GM23338 (cell line): ENCODE results near the gene THAP8. TPM values are rescaled to one million over a fixed set of nuclear protein-coding genes. Genes with fewer than 3 reads are reported as not detected.

ENCODE experiments used
- ATAC-seq: fragments of 200-7000 bp; cut with Tn5 transposase; 3 replicates; pipeline ENCODE4 v1.9.1; 2020
- DNase-seq: peaks from one replicate; pipeline ENCODE4 v3.0.0-alpha.2; 2015; ENCODE audit warnings: low spot score
- H2AFZ ChIP-seq: fragments of 200-600 bp; sonication (generic); 2 replicates; pipeline ENCODE4 v1.8.0; 2016; ENCODE audit warnings: antibody characterized with exemption, mild to moderate bottlenecking, moderate library complexity
- H3F3A ChIP-seq: fragments of 200-600 bp; sonication (generic); replicated peaks from 2 replicates; pipeline ENCODE4 v1.8.0; 2017; ENCODE audit warnings: antibody characterized with exemption, mixed run types, low read depth
- H3K27ac ChIP-seq: fragments of 200-600 bp; sonication (generic); 2 replicates; pipeline ENCODE4 v1.6.1; 2016; ENCODE audit warnings: low read depth
- H3K27me3 ChIP-seq: fragments of 200-600 bp; sonication (generic); 2 replicates; pipeline ENCODE4 v1.8.0; 2016; ENCODE audit warnings: mild to moderate bottlenecking, mixed run types, moderate library complexity; ENCODE audit not compliant: insufficient read depth
- H3K36me3 ChIP-seq: fragments of 200-600 bp; sonication (generic); 2 replicates; pipeline ENCODE4 v1.8.0; 2016; ENCODE audit warnings: mild to moderate bottlenecking; ENCODE audit not compliant: insufficient read depth
- H3K4me1 ChIP-seq: fragments of 200-600 bp; sonication (generic); 2 replicates; pipeline ENCODE4 v1.8.0; 2016; ENCODE audit warnings: mild to moderate bottlenecking, moderate library complexity; ENCODE audit not compliant: insufficient read depth
- H3K4me2 ChIP-seq: fragments of 200-600 bp; sonication (generic); 2 replicates; pipeline ENCODE4 v1.7.1; 2017; ENCODE audit warnings: mixed run types
- H3K4me3 ChIP-seq: fragments of 200-600 bp; sonication (generic); 2 replicates; pipeline ENCODE4 v1.6.1; 2016; ENCODE audit warnings: mixed run types
- H3K79me2 ChIP-seq: fragments of 200-600 bp; sonication (generic); replicated peaks from 2 replicates; pipeline ENCODE4 v1.8.0; 2017; ENCODE audit warnings: mild to moderate bottlenecking; ENCODE audit not compliant: insufficient read depth
- H3K9me2 ChIP-seq: fragments of 200-600 bp; sonication (generic); 2 replicates; pipeline ENCODE4 v1.8.0; 2017; ENCODE audit not compliant: insufficient read depth
- H4K20me1 ChIP-seq: fragments of 200-600 bp; sonication (generic); replicated peaks from 2 replicates; pipeline ENCODE4 v1.8.0; 2017; ENCODE audit warnings: mild to moderate bottlenecking; ENCODE audit not compliant: insufficient read depth
- H3K27ac Mint-ChIP-seq: 2 replicates; pipeline ENCODE4 v1.8.0; 2020; ENCODE audit warnings: inconsistent platforms, mild to moderate bottlenecking, moderate library complexity, mixed read lengths
- H3K27me3 Mint-ChIP-seq: 3 replicates; pipeline ENCODE4 v1.8.0; 2022; ENCODE audit warnings: low read depth, mild to moderate bottlenecking, moderate library complexity, mixed read lengths, inconsistent platforms; ENCODE audit not compliant: insufficient read depth, poor library complexity
- H3K36me3 Mint-ChIP-seq: 3 replicates; pipeline ENCODE4 v1.8.0; 2021; ENCODE audit warnings: low read depth, mild to moderate bottlenecking, inconsistent platforms, moderate library complexity, mixed read lengths
- H3K4me1 Mint-ChIP-seq: 3 replicates; pipeline ENCODE4 v1.8.0; 2020; ENCODE audit warnings: mild to moderate bottlenecking, inconsistent platforms, mixed read lengths
- H3K4me3 Mint-ChIP-seq: 3 replicates; pipeline ENCODE4 v1.8.0; 2021; ENCODE audit warnings: moderate library complexity, mild to moderate bottlenecking, inconsistent platforms, mixed read lengths
- H3K9me3 Mint-ChIP-seq: 3 replicates; pipeline ENCODE4 v1.8.0; 2020; ENCODE audit warnings: moderate library complexity, mild to moderate bottlenecking, inconsistent platforms, mixed read lengths
- CREB1 ChIP-seq: fragments of 250-450 bp; sonication (Bioruptor Pico); IDR thresholded peaks from 2 replicates; pipeline ENCODE4 v1.5.0; 2020; ENCODE audit warnings: low read depth, mild to moderate bottlenecking, moderate library complexity
- EZH2phosphoT487 ChIP-seq: fragments of 200-600 bp; sonication (generic); IDR thresholded peaks from one replicate; pipeline ENCODE4 v1.8.1; 2018; ENCODE audit warnings: antibody characterized with exemption; ENCODE audit not compliant: unreplicated experiment
- NANOG ChIP-seq: IDR thresholded peaks from 2 replicates; pipeline ENCODE4 v1.6.1; 2016; ENCODE audit warnings: antibody characterized with exemption, borderline replicate concordance
- POLR2AphosphoS5 ChIP-seq: IDR thresholded peaks from 2 replicates; pipeline ENCODE4 v1.6.1; 2016; ENCODE audit warnings: antibody characterized with exemption, low read depth
- ZNF114 ChIP-seq: fragments of 250-450 bp; sonication (Bioruptor Pico); IDR thresholded peaks from 2 replicates; pipeline ENCODE4 v1.5.0; 2020; ENCODE audit warnings: mild to moderate bottlenecking, moderate library complexity
- polyA plus RNA-seq: library from polyadenylated mRNA; unstranded; fragments of >200 nt; fragmentation: Nextera tagmentation; extraction: Ambion mirVana; gene quantifications from 2 replicates; pipeline ENCODE4 v1.2.1, GENCODE V29; 2016
- total RNA-seq: library from RNA; depleted of rRNA; stranded (reverse); fragments of >200 nt; shearing (Covaris generic); gene quantifications from 2 replicates; pipeline ENCODE4 v1.2.3, GENCODE V29; 2014
- TF ChIP-seq, protein P1 (sequence below): IDR thresholded peaks from 2 replicates; pipeline ENCODE4 v1.6.1; 2016; ENCODE audit warnings: antibody characterized with exemption
- TF ChIP-seq, protein P2 (sequence below): fragments of 250-450 bp; sonication (Bioruptor Pico); IDR thresholded peaks from 2 replicates; pipeline ENCODE4 v1.5.0; 2020; ENCODE audit warnings: mild to moderate bottlenecking, moderate library complexity

The THAP8 gene
- total and polyA plus RNA-seq, 2 experiments from 2014 or later: 12.7 to 13.7 TPM

DNA sequence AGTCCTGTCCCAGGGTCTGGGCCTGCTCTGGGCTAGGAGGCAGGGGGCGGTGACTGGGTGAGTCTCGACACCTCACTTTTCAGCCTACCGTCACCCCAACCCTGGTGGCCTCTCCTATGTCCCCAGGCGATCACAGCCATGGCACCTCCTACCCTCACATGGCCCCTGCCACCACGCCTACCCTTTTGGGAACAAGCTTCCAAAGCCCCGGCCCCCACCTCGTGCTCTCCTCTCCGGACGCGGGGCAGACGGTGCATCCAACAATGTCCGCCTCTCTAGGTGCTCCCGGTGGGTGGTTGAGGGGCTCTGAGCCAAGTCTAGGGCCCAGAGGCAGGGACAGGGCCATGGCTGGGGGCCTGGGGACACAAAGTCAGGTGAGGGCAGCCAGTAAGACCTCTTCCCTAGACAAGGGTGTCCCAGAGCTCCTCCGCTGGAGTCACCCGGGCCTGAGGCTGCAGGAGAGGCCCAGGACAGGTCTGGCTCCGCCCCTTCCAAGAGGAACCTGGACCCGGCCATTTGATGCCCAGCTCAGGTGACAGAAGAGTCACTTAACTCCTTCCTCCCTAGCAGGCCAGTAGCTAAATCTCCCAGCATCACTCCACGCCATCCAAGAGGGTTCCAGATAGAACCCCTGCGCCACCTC lies 45.6 kb downstream of the THAP8 start, which contains the start of gene SYNE4:
Gene SYNE4 (minus strand): TSS at position 478 of the 643 bp plus-strand sequence. CDS start 132 bp downstream, at position 346.
- ATAC-seq: peak; percentile 87

More for the DNA sequence above, 45.6 kb downstream of the THAP8 start, which contains the start of gene SYNE4:
- peaks cover 15% of the 10 kb centered on the region for H3K27me3 Mint-ChIP-seq
- Histone ChIP-seq H3K27me3 (no peaks in the 10 kb centered on the region), H4K20me1 (no peaks in the 10 kb centered on the region; the same call in 1 of the 2 replicates), H3K9me2 (no peaks in the 10 kb centered on the region), H3K4me1 (peaks cover 17% of the 10 kb centered on the region; the same call in 1 of the 2 replicates), H3F3A (no peaks in the 10 kb centered on the region), H3K27ac (0 out of 2 replicates have a peak within 1 kb of the TSS, but pooled peaks have one; percentile 12), H3K36me3 (0 out of 2 replicates have a peak, but pooled peaks cover 5% of the 10 kb centered on the region), H3K4me2 (peak within 1 kb of the TSS; percentile 85), H2AFZ (peak within 1 kb of the TSS; percentile 83), H3K79me2 (peaks cover 2% of the 10 kb centered on the region), H3K4me3 (peak within 1 kb of the TSS; percentile 85)
- H3K4me3 Mint-ChIP-seq: peak within 1 kb of the TSS; percentile 95
- H3K4me1 Mint-ChIP-seq: peaks cover 23% of the 10 kb centered on the region
- no peaks in the 10 kb centered on the region; the same call in 2 of the 3 replicates for H3K9me3 Mint-ChIP-seq
- H3K27ac Mint-ChIP-seq: peak within 1 kb of the TSS; percentile 95
- peak; percentile 93 for DNase-seq
- TF ChIP-seq CREB1 (CRISPR knock-in tag) (no peak), POLR2AphosphoS5 (peak; percentile 78), EZH2phosphoT487 (no peak), ZNF114 (CRISPR knock-in tag) (no peak), NANOG (no peak)
- TF ChIP-seq, protein P1, sequence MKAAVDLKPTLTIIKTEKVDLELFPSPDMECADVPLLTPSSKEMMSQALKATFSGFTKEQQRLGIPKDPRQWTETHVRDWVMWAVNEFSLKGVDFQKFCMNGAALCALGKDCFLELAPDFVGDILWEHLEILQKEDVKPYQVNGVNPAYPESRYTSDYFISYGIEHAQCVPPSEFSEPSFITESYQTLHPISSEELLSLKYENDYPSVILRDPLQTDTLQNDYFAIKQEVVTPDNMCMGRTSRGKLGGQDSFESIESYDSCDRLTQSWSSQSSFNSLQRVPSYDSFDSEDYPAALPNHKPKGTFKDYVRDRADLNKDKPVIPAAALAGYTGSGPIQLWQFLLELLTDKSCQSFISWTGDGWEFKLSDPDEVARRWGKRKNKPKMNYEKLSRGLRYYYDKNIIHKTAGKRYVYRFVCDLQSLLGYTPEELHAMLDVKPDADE: no peak
- TF ChIP-seq, protein P2, sequence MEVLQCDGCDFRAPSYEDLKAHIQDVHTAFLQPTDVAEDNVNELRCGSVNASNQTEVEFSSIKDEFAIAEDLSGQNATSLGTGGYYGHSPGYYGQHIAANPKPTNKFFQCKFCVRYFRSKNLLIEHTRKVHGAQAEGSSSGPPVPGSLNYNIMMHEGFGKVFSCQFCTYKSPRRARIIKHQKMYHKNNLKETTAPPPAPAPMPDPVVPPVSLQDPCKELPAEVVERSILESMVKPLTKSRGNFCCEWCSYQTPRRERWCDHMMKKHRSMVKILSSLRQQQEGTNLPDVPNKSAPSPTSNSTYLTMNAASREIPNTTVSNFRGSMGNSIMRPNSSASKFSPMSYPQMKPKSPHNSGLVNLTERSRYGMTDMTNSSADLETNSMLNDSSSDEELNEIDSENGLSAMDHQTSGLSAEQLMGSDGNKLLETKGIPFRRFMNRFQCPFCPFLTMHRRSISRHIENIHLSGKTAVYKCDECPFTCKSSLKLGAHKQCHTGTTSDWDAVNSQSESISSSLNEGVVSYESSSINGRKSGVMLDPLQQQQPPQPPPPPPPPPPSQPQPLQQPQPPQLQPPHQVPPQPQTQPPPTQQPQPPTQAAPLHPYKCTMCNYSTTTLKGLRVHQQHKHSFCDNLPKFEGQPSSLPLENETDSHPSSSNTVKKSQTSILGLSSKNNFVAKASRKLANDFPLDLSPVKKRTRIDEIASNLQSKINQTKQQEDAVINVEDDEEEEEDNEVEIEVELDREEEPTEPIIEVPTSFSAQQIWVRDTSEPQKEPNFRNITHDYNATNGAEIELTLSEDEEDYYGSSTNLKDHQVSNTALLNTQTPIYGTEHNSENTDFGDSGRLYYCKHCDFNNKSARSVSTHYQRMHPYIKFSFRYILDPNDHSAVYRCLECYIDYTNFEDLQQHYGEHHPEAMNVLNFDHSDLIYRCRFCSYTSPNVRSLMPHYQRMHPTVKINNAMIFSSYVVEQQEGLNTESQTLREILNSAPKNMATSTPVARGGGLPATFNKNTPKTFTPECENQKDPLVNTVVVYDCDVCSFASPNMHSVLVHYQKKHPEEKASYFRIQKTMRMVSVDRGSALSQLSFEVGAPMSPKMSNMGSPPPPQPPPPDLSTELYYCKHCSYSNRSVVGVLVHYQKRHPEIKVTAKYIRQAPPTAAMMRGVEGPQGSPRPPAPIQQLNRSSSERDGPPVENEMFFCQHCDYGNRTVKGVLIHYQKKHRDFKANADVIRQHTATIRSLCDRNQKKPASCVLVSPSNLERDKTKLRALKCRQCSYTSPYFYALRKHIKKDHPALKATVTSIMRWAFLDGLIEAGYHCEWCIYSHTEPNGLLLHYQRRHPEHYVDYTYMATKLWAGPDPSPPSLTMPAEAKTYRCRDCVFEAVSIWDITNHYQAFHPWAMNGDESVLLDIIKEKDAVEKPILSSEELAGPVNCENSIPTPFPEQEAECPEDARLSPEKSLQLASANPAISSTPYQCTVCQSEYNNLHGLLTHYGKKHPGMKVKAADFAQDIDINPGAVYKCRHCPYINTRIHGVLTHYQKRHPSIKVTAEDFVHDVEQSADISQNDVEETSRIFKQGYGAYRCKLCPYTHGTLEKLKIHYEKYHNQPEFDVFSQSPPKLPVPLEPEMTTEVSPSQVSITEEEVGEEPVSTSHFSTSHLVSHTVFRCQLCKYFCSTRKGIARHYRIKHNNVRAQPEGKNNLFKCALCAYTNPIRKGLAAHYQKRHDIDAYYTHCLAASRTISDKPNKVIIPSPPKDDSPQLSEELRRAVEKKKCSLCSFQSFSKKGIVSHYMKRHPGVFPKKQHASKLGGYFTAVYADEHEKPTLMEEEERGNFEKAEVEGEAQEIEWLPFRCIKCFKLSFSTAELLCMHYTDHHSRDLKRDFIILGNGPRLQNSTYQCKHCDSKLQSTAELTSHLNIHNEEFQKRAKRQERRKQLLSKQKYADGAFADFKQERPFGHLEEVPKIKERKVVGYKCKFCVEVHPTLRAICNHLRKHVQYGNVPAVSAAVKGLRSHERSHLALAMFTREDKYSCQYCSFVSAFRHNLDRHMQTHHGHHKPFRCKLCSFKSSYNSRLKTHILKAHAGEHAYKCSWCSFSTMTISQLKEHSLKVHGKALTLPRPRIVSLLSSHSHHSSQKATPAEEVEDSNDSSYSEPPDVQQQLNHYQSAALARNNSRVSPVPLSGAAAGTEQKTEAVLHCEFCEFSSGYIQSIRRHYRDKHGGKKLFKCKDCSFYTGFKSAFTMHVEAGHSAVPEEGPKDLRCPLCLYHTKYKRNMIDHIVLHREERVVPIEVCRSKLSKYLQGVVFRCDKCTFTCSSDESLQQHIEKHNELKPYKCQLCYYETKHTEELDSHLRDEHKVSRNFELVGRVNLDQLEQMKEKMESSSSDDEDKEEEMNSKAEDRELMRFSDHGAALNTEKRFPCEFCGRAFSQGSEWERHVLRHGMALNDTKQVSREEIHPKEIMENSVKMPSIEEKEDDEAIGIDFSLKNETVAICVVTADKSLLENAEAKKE (CRISPR knock-in tag): no peak
- H3K36me3 Mint-ChIP-seq: peaks cover 25% of the 10 kb centered on the region
